ENCODE data around the gene COL27A1.
"Not testable (repeated sequence)": the region's sequence is repeated elsewhere in the genome, so short reads cannot be mapped to it uniquely, and the experiment has no call there.

The COL27A1 gene

GRCh38 chr9:114333718-114334117 lies 178.4 kb downstream of the COL27A1 start:
- H2BK120ac ChIP-seq (ENCODE audit: low read depth, low read length); H2BK15ac ChIP-seq (ENCODE audit: low read length); H3K18ac ChIP-seq (ENCODE audit: low read length); H3K4ac ChIP-seq (ENCODE audit: low read length); H3K9me3 ChIP-seq (replicated peaks in 1 of 2; ENCODE audit: control insufficient read depth in 2 of 2, insufficient read depth in 1 of 2, low read depth in 1 of 2, low read length in 2 of 2); H3K14ac ChIP-seq (ENCODE audit: low read length); H3K23ac ChIP-seq (ENCODE audit: low read depth, low read length, poor library complexity); H3K27me3 ChIP-seq (ENCODE audit: control insufficient read depth in 3 of 3, insufficient read depth in 3 of 3, low read depth in 1 of 3, low read length in 3 of 3); H3K4me3 ChIP-seq (ENCODE audit: low read length in 2 of 2); H2AFZ ChIP-seq (ENCODE audit: low read length); H2BK12ac ChIP-seq (ENCODE audit: low read length); H2AK5ac ChIP-seq (ENCODE audit: low read depth, low read length); DNase-seq (ENCODE audit: low spot score); H3K27ac ChIP-seq (replicated peaks; ENCODE audit: low read length); H4K8ac ChIP-seq (ENCODE audit: low read depth, low read length); H3K9ac ChIP-seq (ENCODE audit: low read depth, low read length, poor library complexity); H3K4me1 ChIP-seq (ENCODE audit: control insufficient read depth in 2 of 2, insufficient read depth in 1 of 2, low read depth in 1 of 2, low read length in 2 of 2); H4K91ac ChIP-seq (ENCODE audit: low read depth, low read length, poor library complexity); H3K79me1 ChIP-seq (ENCODE audit: low read depth, low read length); H2BK5ac ChIP-seq (ENCODE audit: low read length); H3K4me2 ChIP-seq (ENCODE audit: insufficient read depth, low read length, poor library complexity, severe bottlenecking): not testable (repeated sequence)
- no CpG with 5 or more reads among the region's 4 CpGs for WGBS, 2 donors (ENCODE audit: extremely low coverage in 2 of 2, insufficient read length in 2 of 2, insufficient replicate concordance in 1 of 2)
- peaks cover 8 to 26% of the 10 kb centered on the region in 2 donors for H3K36me3 ChIP-seq (replicated peaks in 1 of 2; ENCODE audit: control insufficient read depth in 2 of 2, insufficient read depth in 2 of 2, low read length in 2 of 2)

GRCh38 chr9:114334490-114334889 lies 179.2 kb downstream of the COL27A1 start:
- no CpG with 5 or more reads among the region's 9 CpGs for WGBS, 2 donors (ENCODE audit: extremely low coverage in 2 of 2, insufficient read length in 2 of 2, insufficient replicate concordance in 1 of 2)
- H2BK120ac ChIP-seq (ENCODE audit: low read depth, low read length), result no peak overlapping the region
- H3K27me3 ChIP-seq (ENCODE audit: control insufficient read depth in 3 of 3, insufficient read depth in 3 of 3, low read depth in 1 of 3, low read length in 3 of 3), result no peaks in the 10 kb centered on the region
- H2AFZ ChIP-seq (ENCODE audit: low read length), result no peak overlapping the region
- H3K4me2 ChIP-seq (ENCODE audit: insufficient read depth, low read length, poor library complexity, severe bottlenecking), result no peak overlapping the region
- H3K18ac ChIP-seq (ENCODE audit: low read length), result no peak overlapping the region
- H4K8ac ChIP-seq (ENCODE audit: low read depth, low read length), result no peak overlapping the region
- no peak overlapping the region for H3K27ac ChIP-seq (replicated peaks; ENCODE audit: low read length)
- H3K4me1 ChIP-seq (ENCODE audit: control insufficient read depth in 2 of 2, insufficient read depth in 1 of 2, low read depth in 1 of 2, low read length in 2 of 2), result no peaks in the 10 kb centered on the region
- H3K36me3 ChIP-seq (replicated peaks in 1 of 2; ENCODE audit: control insufficient read depth in 2 of 2, insufficient read depth in 2 of 2, low read length in 2 of 2), result peaks cover 8 to 26% of the 10 kb centered on the region in 2 donors
- H3K9ac ChIP-seq (ENCODE audit: low read depth, low read length, poor library complexity), result no peak overlapping the region
- no peak overlapping the region for H2BK12ac ChIP-seq (ENCODE audit: low read length)
- H2BK5ac ChIP-seq (ENCODE audit: low read length), result no peak overlapping the region
- no peak overlapping the region for H2BK15ac ChIP-seq (ENCODE audit: low read length)
- no peaks in the 10 kb centered on the region for H3K79me1 ChIP-seq (ENCODE audit: low read depth, low read length)
- no peak overlapping the region for H3K14ac ChIP-seq (ENCODE audit: low read length)
- H3K4me3 ChIP-seq (ENCODE audit: low read length in 2 of 2), result no peak overlapping the region
- H2AK5ac ChIP-seq (ENCODE audit: low read depth, low read length), result no peak overlapping the region
- no peak for DNase-seq (ENCODE audit: low spot score)
- no peak overlapping the region for H4K91ac ChIP-seq (ENCODE audit: low read depth, low read length, poor library complexity)
- H3K23ac ChIP-seq (ENCODE audit: low read depth, low read length, poor library complexity), result no peak overlapping the region
- H3K4ac ChIP-seq (ENCODE audit: low read length), result no peak overlapping the region
- H3K9me3 ChIP-seq (replicated peaks in 1 of 2; ENCODE audit: control insufficient read depth in 2 of 2, insufficient read depth in 1 of 2, low read depth in 1 of 2, low read length in 2 of 2), result no peaks in the 10 kb centered on the region

- H3K4ac ChIP-seq (ENCODE audit: low read length), result no peak overlapping the region
- H2BK15ac ChIP-seq (ENCODE audit: low read length), result no peak overlapping the region
- peaks cover 12 to 35% of the 10 kb centered on the region in 2 donors for H3K36me3 ChIP-seq (replicated peaks in 1 of 2; ENCODE audit: control insufficient read depth in 2 of 2, insufficient read depth in 2 of 2, low read length in 2 of 2)
- no peak overlapping the region for H2AFZ ChIP-seq (ENCODE audit: low read length)
- no peak overlapping the region for H3K9ac ChIP-seq (ENCODE audit: low read depth, low read length, poor library complexity)
- no peak overlapping the region for H3K4me3 ChIP-seq (ENCODE audit: low read length in 2 of 2)
- no peaks in the 10 kb centered on the region for H3K9me3 ChIP-seq (replicated peaks in 1 of 2; ENCODE audit: control insufficient read depth in 2 of 2, insufficient read depth in 1 of 2, low read depth in 1 of 2, low read length in 2 of 2)
- no CpG with 5 or more reads among the region's 2 CpGs for WGBS, 2 donors (ENCODE audit: extremely low coverage in 2 of 2, insufficient read length in 2 of 2, insufficient replicate concordance in 1 of 2)
- H3K23ac ChIP-seq (ENCODE audit: low read depth, low read length, poor library complexity), result no peak overlapping the region
- no peak overlapping the region for H2AK5ac ChIP-seq (ENCODE audit: low read depth, low read length)
- H3K14ac ChIP-seq (ENCODE audit: low read length), result no peak overlapping the region
- H3K4me2 ChIP-seq (ENCODE audit: insufficient read depth, low read length, poor library complexity, severe bottlenecking), result peak overlapping the region; percentile 11
- no peak overlapping the region for H4K8ac ChIP-seq (ENCODE audit: low read depth, low read length)
- H3K79me1 ChIP-seq (ENCODE audit: low read depth, low read length), result no peaks in the 10 kb centered on the region
- H2BK120ac ChIP-seq (ENCODE audit: low read depth, low read length), result no peak overlapping the region
- H3K27ac ChIP-seq (replicated peaks; ENCODE audit: low read length), result no peak overlapping the region
- no peaks in the 10 kb centered on the region for H3K4me1 ChIP-seq (ENCODE audit: control insufficient read depth in 2 of 2, insufficient read depth in 1 of 2, low read depth in 1 of 2, low read length in 2 of 2)
- H3K27me3 ChIP-seq (ENCODE audit: control insufficient read depth in 3 of 3, insufficient read depth in 3 of 3, low read depth in 1 of 3, low read length in 3 of 3), result no peaks in the 10 kb centered on the region
- H4K91ac ChIP-seq (ENCODE audit: low read depth, low read length, poor library complexity), result no peak overlapping the region
- no peak overlapping the region for H3K18ac ChIP-seq (ENCODE audit: low read length)
- no peak overlapping the region for H2BK12ac ChIP-seq (ENCODE audit: low read length)
- no peak overlapping the region for H2BK5ac ChIP-seq (ENCODE audit: low read length)
- DNase-seq (ENCODE audit: low spot score), result no peak
Observed at GRCh38 chr9:114335745-114336144, 180.4 kb downstream of the COL27A1 start.

DNA sequence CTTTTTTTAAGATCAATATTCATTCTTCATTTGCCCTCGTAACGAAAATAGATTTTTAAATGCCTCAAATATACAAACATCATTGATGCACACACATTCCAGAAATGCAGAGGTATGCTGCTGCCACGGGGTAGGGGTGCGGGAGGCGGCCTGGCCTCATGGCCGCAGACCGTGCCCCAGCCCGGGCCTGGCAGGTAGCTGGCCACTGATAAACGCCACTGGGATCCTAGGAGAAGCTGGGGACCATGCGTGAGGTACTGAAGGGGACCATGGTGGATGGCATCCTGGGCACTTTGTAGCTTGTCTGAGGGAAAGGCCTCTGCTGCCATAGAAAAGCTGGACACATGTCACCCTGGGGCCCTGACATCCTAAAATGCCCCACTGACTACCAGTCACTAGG lies 180.8 kb downstream of the COL27A1 start:
- WGBS, 2 donors (ENCODE audit: extremely low coverage in 2 of 2, insufficient read length in 2 of 2, insufficient replicate concordance in 1 of 2), result no CpG with 5 or more reads among the region's 10 CpGs
- no peaks in the 10 kb centered on the region for H3K79me1 ChIP-seq (ENCODE audit: low read depth, low read length)
- no peak overlapping the region for H2AFZ ChIP-seq (ENCODE audit: low read length)

More for the DNA sequence above, 180.8 kb downstream of the COL27A1 start:
- H3K27me3 ChIP-seq (ENCODE audit: control insufficient read depth in 3 of 3, insufficient read depth in 3 of 3, low read depth in 1 of 3, low read length in 3 of 3), result no peaks in the 10 kb centered on the region
- no peak overlapping the region for H2BK12ac ChIP-seq (ENCODE audit: low read length)
- peaks cover 13 to 39% of the 10 kb centered on the region in 2 donors for H3K36me3 ChIP-seq (replicated peaks in 1 of 2; ENCODE audit: control insufficient read depth in 2 of 2, insufficient read depth in 2 of 2, low read length in 2 of 2)
- no peak overlapping the region for H3K18ac ChIP-seq (ENCODE audit: low read length)
- H3K9me3 ChIP-seq (replicated peaks in 1 of 2; ENCODE audit: control insufficient read depth in 2 of 2, insufficient read depth in 1 of 2, low read depth in 1 of 2, low read length in 2 of 2), result no peaks in the 10 kb centered on the region
- no peak overlapping the region for H4K91ac ChIP-seq (ENCODE audit: low read depth, low read length, poor library complexity)
- no peak overlapping the region for H3K14ac ChIP-seq (ENCODE audit: low read length)
- H2BK120ac ChIP-seq (ENCODE audit: low read depth, low read length), result no peak overlapping the region
- H3K9ac ChIP-seq (ENCODE audit: low read depth, low read length, poor library complexity), result no peak overlapping the region
- H3K4me3 ChIP-seq (ENCODE audit: low read length in 2 of 2), result no peak overlapping the region
- no peak overlapping the region for H2AK5ac ChIP-seq (ENCODE audit: low read depth, low read length)
- no peak overlapping the region for H3K27ac ChIP-seq (replicated peaks; ENCODE audit: low read length)
- H2BK5ac ChIP-seq (ENCODE audit: low read length), result no peak overlapping the region
- DNase-seq (ENCODE audit: low spot score), result no peak
- no peak overlapping the region for H3K4me2 ChIP-seq (ENCODE audit: insufficient read depth, low read length, poor library complexity, severe bottlenecking)
- H2BK15ac ChIP-seq (ENCODE audit: low read length), result no peak overlapping the region
- H3K4ac ChIP-seq (ENCODE audit: low read length), result no peak overlapping the region
- no peaks in the 10 kb centered on the region for H3K4me1 ChIP-seq (ENCODE audit: control insufficient read depth in 2 of 2, insufficient read depth in 1 of 2, low read depth in 1 of 2, low read length in 2 of 2)
- no peak overlapping the region for H4K8ac ChIP-seq (ENCODE audit: low read depth, low read length)
- H3K23ac ChIP-seq (ENCODE audit: low read depth, low read length, poor library complexity), result no peak overlapping the region

Data from neuronal stem cell (in vitro differentiated cells).